ENCODE measurements around the gene MAEA. TPM values are rescaled to one million over a fixed set of nuclear protein-coding genes. Genes with fewer than 3 reads are reported as not detected.
A peak's percentile ranks its signal among the peaks of the same experiment; 100 is the strongest.

The MAEA gene
- total and polyA plus RNA-seq, 4 donors: 20.9 to 33.9 (median 29.8) TPM

GRCh38 chr4:1277667-1278665, 11.7 kb upstream of the MAEA start:
- no peaks in the 10 kb centered on the region for H3K27me3 ChIP-seq (ENCODE audit: control insufficient read depth in 4 of 4, insufficient read depth in 4 of 4, low read length in 3 of 4)
- H3K4me1 ChIP-seq (ENCODE audit: control insufficient read depth in 4 of 4, insufficient read depth in 4 of 4, low read length in 3 of 4): no peaks in the 10 kb centered on the region
- no peaks in the 10 kb centered on the region for H3K9me3 ChIP-seq (ENCODE audit: control insufficient read depth in 4 of 4, low read length in 3 of 4)
- no peak overlapping the region for H3K4me3 ChIP-seq (ENCODE audit: low read depth in 1 of 3, low read length in 3 of 3)
- H3K9ac ChIP-seq (ENCODE audit: low read depth in 1 of 2, low read length in 2 of 2): no peak overlapping the region
- no peak overlapping the region for H3K27ac ChIP-seq (ENCODE audit: low read depth in 1 of 2, low read length in 2 of 2)
- 82% methylated on average over 15 of the region's 15 CpGs for WGBS
- TF ChIP-seq GABPA (IDR thresholded peaks at IDR 0.05 in 1 of 2, conservative IDR thresholded peaks at IDR 0.05 in 1 of 2) (no peak), CTCF (IDR thresholded peaks at IDR 0.05; ENCODE audit: low read depth, low read length, missing input control) (peak; percentile 18), HNF4A (conservative IDR thresholded peaks at IDR 0.05) (no peak), HNF4G (IDR thresholded peaks at IDR 0.05) (no peak), RAD21 (IDR thresholded peaks at IDR 0.05) (peak; percentile 16 to 46)
- H3K36me3 ChIP-seq (ENCODE audit: control insufficient read depth in 4 of 4, insufficient read depth in 3 of 4, low read depth in 1 of 4, low read length in 3 of 4): no peaks in the 10 kb centered on the region
- DNase-seq (ENCODE audit: low spot score): no peak

- 91% methylated on average over 10 of the region's 10 CpGs for WGBS
- H3K27ac ChIP-seq (ENCODE audit: low read depth in 1 of 2, low read length in 2 of 2): no peak overlapping the region
- no peaks in the 10 kb centered on the region for H3K36me3 ChIP-seq (ENCODE audit: control insufficient read depth in 4 of 4, insufficient read depth in 3 of 4, low read depth in 1 of 4, low read length in 3 of 4)
- DNase-seq (ENCODE audit: low spot score): no peak
- TF ChIP-seq JUND (IDR thresholded peaks at IDR 0.05): no peak
- TF ChIP-seq ATF3 (IDR thresholded peaks at IDR 0.05): no peak
- no peak for TF ChIP-seq YY1 (IDR thresholded peaks at IDR 0.05)
- TF ChIP-seq SP1 (IDR thresholded peaks at IDR 0.05): no peak
- TF ChIP-seq MAX (IDR thresholded peaks at IDR 0.05): no peak
- TF ChIP-seq EGR1 (IDR thresholded peaks at IDR 0.05; ENCODE audit: low read depth in 2 of 2): no peak
- no peak for TF ChIP-seq FOXA1 (IDR thresholded peaks at IDR 0.05)
- TF ChIP-seq RAD21 (IDR thresholded peaks at IDR 0.05): no peak
- TF ChIP-seq HNF4A (conservative IDR thresholded peaks at IDR 0.05): no peak
- no peak for TF ChIP-seq HNF4G (IDR thresholded peaks at IDR 0.05)
- no peak for TF ChIP-seq NR2F2 (IDR thresholded peaks at IDR 0.05)
- TF ChIP-seq RXRA (IDR thresholded peaks at IDR 0.05): no peak
- TF ChIP-seq TAF1 (conservative IDR thresholded peaks at IDR 0.05): no peak
- TF ChIP-seq CTCF (IDR thresholded peaks at IDR 0.05; ENCODE audit: low read depth, low read length, missing input control): no peak
- no peak for TF ChIP-seq ZBTB33 (IDR thresholded peaks at IDR 0.05)
- TF ChIP-seq GABPA (IDR thresholded peaks at IDR 0.05 in 1 of 2, conservative IDR thresholded peaks at IDR 0.05 in 1 of 2): no peak
- no peak for TF ChIP-seq REST (IDR thresholded peaks at IDR 0.05)
- no peaks in the 10 kb centered on the region for H3K9me3 ChIP-seq (ENCODE audit: control insufficient read depth in 4 of 4, low read length in 3 of 4)
- no peak overlapping the region for H3K9ac ChIP-seq (ENCODE audit: low read depth in 1 of 2, low read length in 2 of 2)
- no peaks in the 10 kb centered on the region for H3K4me1 ChIP-seq (ENCODE audit: control insufficient read depth in 4 of 4, insufficient read depth in 4 of 4, low read length in 3 of 4)
- no peaks in the 10 kb centered on the region for H3K27me3 ChIP-seq (ENCODE audit: control insufficient read depth in 4 of 4, insufficient read depth in 4 of 4, low read length in 3 of 4)
- H3K4me3 ChIP-seq (ENCODE audit: low read depth in 1 of 3, low read length in 3 of 3): no peak overlapping the region
Observed at GRCh38 chr4:1279253-1279652, 10.4 kb upstream of the MAEA start.

Data from liver (tissue), 9 donors.